GM13977 (cell line): ENCODE data around the gene FBXW9.
"Not testable (repeated sequence)": the region's sequence is repeated elsewhere in the genome, so short reads cannot be mapped to it uniquely, and the experiment has no call there.

Source experiments
- DNase-seq: peaks from one replicate; pipeline ENCODE4 v3.0.0; 2012; ENCODE audit warnings: low spot score
- CTCF ChIP-seq: IDR thresholded peaks from 2 replicates; pipeline ENCODE4 v1.5.1; 2012; ENCODE audit warnings: mild to moderate bottlenecking, control low read depth; ENCODE audit not compliant: insufficient read depth; ENCODE audit errors: extremely low read depth, missing control alignments
- in situ Hi-C: fragments of 300-500 bp; cut with MboI; formaldehyde crosslinking; loops from one replicate; pipeline ENCODE4 v1.12.0; 2022; ENCODE audit warnings: low sequenced_read_pairs, low pct_unique_long_range_greater_than_20kb, mixed read lengths, inconsistent platforms; ENCODE audit not compliant: unreplicated experiment

The FBXW9 gene

GRCh38 chr19:12680034-12680433, 16.4 kb downstream of the FBXW9 start:
- in situ Hi-C loops: no loop called here
- TF ChIP-seq CTCF: no peak
- DNase-seq: no peak

DNA sequence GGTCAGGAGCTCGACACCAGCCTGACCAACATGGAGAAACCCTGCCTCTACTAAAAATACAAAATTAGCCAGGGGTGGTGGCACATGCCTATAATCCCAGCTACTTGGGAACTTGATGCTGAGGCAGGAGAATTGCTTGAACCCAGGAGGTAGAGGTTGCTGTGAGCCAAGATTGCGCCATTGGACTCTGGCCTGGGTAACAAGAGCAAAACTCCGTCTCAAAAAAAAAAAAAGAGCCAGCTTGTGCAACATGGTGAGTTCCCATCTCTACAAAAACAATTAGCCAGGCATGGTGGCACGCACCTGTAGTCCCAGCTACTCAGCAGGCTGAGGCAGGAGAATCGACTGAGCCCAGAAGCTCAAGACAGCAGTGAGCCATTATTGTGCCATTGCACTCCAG, 18.4 kb downstream of the FBXW9 start:
- in situ Hi-C loops: loop anchor here (10.0 kb wide), 1 partner anchor 113 kb away; no protein-coding TSS in a partner anchor
- DNase-seq: not testable (repeated sequence)

DNA sequence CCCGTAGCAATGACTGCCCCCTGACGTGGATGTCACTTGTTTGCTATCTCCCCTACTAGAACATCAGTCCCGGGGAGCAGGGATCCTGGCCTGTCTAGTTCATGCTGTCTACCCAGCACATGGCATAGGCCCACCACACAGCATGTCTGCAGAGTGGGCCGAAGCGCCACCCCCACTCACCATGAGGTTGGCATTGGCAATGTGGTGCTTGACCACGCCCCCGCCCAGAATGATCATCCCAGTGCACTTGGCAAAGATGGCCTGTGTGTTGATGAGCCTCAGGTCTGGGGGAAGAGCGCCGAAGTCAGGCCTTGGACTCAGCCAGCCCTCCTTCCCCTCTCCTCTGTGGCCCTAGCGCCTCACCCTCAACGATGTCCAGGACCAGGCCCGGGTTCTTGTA, 19.5 kb downstream of the FBXW9 start:
- in situ Hi-C loops: loop anchor here (10.0 kb wide), 1 partner anchor 112 kb away; no protein-coding TSS in a partner anchor
- no peak for DNase-seq
- TF ChIP-seq CTCF: no peak

DNA sequence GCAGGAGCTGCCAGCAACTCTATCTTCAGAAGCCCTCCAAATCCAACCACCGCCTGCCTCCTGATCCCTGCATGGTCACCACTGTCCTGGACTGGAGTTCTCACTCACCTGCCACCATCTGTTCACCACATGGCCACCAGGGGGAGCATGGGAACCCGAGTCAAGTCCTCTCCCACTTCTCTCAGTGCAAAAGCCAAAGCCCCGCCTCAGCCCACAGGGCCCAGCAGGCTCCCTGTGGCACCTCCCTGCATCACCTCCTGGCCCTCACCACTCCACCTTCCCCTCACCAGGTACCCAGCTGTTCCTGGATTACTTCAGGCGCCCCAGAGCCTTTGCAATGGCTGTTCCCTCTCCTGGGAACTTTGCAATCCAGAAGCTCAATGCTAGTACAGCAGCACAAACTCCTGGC, 20.0 kb downstream of the FBXW9 start:
- in situ Hi-C loops: loop anchor here (10.0 kb wide), 1 partner anchor 112 kb away; no protein-coding TSS in a partner anchor
- peak; percentile 88 for TF ChIP-seq CTCF
- peak; percentile 85 for DNase-seq

- in situ Hi-C loops: loop anchor here (10.0 kb wide), 1 partner anchor 111 kb away; no protein-coding TSS in a partner anchor
- no peak for TF ChIP-seq CTCF
- DNase-seq: no peak
Observed at GRCh38 chr19:12675940-12676339, 20.5 kb downstream of the FBXW9 start.

- in situ Hi-C loops: loop anchor here (10.0 kb wide), 1 partner anchor 111 kb away; no protein-coding TSS in a partner anchor
- no peak for DNase-seq
- TF ChIP-seq CTCF: no peak
Observed at GRCh38 chr19:12675399-12675798, 21.0 kb downstream of the FBXW9 start.

- in situ Hi-C loops: loop anchor here (10.0 kb wide), 1 partner anchor 108 kb away; no protein-coding TSS in a partner anchor
- TF ChIP-seq CTCF: no peak
- no peak for DNase-seq
Observed at GRCh38 chr19:12672744-12673143, 23.7 kb downstream of the FBXW9 start.
